ENCODE results near the gene GABRG1.

Gene GABRG1

DNA sequence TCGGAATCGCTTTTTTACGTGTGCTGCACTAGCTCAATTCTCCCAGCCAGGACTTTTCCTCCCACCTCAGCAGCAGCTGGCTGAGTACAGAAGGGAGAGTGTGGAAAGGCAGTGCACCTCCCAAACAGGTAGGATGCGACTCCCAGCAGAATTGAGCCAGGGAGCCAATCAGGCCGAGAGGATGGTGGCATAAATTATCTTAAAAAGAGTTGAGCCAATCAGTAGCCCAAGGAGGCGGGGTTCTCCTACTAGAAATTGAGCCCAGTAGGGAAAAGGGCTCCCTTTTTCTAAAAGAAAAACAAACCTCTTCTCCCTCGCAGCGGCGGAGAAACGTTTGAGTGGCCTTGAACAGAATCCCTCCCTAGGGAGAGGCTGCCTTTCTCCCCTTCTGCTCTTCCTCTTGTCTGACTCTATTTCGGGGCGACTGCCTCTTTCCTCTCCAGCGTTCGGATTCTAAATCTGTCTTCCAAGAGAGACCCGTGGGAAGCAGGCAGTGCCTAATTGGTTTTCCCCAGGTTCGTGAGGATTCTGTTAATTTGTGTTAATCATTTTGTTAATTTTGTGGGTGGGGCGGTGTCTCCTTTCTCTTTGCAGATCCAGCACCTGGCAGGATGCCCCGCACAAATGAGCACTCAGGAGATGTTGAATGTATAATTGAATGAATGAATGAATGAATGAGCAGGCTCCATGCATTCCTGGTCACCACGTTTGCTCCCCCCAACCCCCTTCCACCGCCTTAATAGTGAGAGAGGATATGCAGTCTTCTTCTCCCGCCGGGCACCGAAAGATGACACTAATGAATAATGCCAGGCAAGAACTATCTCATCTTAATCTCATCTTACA, at the start of gene GABRG1:
TSS of gene GABRG1 (minus strand) at position 142 of the 843 bp plus-strand sequence. CDS start at position 1, 141 bp downstream.
- no peak for DNase-seq

DNA sequence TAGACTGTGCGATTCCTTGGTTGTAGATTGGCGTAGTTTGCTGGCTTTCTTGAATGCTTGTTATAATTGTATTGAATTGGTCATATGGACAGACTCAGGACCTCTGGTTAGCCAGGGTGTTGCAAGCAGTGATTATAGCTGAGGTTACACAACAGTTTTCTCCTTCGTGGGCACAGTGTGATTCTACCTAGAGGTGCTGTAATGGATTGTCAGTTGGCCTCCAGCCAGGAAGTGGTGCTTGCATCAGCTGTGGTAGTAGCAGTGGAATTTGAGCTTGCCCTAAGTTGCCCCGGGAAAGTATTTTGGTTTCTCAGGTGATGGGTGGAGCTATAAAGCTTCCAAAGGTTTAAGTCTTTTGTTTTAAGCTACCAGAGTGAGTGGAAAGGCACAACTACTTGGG, 23.1 kb upstream of the GABRG1 start:
- DNase-seq = no peak

DNA sequence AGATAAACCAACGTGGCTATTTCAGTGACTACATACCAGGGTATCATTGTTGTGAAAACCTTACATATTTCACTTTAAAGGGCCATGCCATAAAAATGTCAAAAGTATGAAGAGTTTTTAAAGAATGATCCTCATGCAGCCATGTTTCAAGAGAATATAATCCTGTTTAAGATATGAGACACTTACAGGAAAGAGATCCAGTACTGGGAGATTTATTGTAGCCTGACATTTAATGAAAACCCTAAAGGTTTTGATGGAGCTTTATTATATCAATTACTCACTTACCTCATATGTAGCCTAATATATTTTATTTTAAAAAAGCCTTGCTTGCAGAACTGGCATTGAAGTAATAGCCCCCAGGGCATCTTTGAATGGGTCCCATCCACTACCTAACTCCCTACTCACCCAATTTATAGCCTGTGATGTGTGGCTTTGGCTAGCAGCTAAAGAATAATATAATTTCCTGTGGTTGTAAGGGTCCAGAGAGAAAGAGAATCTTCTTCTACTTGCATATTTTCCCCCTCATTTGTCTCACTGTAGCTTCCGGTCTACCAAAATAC, 7.7 kb upstream of the GABRG1 start:
- DNase-seq = no peak

DNA sequence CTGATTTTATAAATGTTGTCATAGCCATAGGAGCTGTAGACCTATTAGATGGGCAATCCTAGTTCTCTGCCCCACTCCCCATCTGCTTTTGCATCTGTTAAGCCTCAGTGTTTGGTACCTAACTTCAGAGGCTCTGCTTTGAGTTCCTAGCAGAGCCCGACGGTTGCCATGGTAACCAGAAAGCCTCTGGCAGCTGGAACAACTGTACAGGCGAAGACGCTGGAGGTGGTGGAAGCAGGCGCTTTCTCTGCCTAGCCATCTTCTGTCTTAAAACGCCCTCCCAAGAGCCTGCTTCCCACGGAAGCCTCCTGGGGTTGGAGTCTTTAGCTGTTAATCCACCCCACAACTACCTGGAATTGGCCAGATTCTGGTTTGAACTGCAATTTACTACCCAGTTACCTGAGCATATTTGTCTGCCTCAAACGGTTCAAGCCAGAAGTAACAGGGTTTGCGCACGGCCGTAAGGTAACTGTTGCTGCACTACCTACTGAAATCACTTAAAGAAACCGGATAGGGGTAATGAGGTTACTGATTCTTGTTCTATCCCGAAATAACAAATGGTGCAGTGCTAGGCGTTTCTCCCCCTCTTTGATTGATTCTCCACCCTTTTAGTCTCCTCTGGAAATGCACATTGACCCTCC, 1.0 kb upstream of the GABRG1 start:
- no peak for DNase-seq

DNA sequence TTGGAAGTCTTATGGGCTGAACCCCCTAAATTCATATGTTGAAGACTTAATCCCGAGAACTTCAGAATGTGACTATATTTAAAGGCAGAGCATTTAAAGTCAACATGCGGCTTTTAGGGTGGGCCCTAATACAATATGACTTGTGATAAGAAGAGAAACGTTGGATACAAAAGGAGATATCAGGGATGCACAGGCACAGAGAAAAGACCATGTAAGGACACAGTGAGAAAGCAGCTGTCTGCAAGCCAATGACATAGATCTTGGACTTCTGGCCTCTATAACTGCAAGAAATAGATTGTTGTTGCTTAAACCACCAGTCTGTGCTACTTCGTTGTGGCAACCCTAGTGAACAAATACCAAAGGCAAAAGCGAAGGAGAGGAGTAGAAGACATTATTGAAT, 42.2 kb downstream of the GABRG1 start:
- no peak for DNase-seq

DNA sequence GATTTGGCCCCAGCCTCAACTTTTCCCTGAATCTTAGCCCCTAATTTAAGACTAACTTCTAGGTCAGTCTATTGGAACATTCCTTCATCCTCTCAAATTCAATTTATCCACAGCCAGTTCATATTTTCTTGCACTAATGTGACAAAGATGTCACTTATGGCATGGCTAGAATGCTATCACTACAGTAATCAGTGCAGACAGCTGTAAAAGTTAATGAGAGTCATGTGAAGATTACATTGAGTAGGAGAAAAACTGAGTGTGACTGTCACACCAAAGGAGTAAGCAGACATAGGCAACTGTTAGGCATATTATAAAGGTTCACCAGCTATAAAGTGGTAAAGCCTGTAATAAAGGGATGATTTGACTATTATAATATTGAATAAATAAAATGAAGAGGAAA, 42.6 kb downstream of the GABRG1 start:
- no peak for DNase-seq

DNA sequence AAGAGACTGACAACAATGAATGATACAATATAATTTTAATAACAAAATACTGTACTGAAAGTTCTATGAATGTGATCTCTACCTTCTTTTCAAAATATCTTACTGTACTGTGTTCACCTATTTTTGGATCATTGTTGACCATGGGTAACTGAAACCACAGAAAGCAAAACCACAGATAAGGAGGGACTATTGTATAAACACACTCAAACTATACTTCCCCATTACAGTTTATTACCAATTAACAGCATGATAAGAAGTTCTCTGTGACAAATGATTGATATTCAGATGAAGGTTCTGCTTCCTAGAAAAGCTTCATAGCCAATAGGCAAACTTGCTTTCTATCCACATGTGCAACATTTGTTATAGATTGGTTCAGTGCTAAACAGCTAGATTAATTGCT, 50.1 kb downstream of the GABRG1 start:
- DNase-seq = no peak

DNA sequence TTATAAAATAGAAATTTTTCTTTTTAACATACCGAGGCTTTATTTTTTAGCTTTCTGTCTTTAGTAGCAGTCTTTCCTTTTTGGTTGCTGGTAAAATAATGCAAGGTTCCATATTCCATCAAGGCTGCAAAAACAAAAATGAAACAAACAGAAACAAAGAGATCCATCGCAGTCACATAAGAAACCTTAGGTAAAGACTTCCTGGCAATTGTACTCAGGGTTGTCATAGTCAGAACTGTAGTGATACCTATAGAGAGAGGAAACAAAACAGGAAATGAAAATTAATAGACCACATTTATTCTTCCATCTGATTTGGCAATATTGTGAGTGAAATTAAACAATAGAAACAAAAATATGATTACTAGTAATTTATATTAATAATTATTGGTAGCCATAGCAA, 72.5 kb downstream of the GABRG1 start:
- no peak for DNase-seq

DNA sequence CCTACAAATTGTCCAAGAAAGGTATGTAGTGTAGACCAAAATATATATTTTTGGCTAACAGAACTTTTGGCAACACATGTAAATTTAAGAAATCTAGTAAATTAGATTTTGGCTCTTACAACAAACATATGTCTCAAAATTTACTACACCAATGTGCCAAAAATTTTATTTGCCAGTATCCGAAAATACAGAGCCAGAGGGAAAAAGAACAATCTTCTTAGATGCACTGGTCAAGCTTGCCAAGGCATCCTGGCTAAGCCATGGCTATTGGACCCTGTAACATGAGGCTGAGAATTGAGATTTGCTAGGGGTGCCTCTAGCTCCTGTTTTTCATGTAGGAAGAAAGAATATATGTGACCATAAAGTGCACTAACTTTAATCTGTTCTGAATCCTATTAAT, 91.8 kb downstream of the GABRG1 start:
- DNase-seq = no peak

DNA sequence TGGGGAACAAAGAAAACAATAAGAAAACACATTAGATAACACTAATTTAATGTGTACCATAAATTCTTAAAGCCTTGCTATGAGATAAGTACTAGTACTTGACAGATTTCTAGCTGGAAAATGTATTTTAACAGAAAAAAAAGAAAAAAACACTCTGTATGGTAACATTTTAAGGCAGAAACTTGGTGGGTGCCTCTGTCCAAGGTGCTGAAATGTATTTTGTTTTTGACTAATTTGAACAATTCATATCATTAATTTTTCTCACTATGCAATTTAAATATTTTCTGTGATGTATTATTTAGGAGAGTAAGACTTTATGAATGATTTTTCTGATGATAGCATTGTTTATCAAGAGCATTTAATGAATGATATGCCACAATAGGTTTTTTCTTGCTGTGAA, 107.5 kb downstream of the GABRG1 start:
- no peak for DNase-seq

DNA sequence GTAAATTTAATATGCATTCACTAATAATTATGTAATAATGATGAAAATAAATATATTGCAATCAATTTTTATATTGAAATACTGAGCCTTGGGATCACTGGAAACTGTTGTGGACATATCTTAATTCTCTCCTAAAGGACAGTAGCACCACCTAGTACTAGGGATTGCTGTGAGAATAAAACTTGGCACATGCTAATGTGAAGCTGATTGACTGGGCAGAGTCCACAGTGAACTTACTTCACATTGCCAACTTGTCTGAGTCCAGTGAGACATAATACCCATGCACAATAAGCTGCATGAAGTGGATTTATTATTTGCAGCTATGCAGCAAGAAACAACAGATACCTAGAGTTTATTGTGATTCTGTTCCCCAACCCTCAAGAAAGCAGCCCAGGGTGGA, 131.1 kb downstream of the GABRG1 start:
- DNase-seq = no peak

DNA sequence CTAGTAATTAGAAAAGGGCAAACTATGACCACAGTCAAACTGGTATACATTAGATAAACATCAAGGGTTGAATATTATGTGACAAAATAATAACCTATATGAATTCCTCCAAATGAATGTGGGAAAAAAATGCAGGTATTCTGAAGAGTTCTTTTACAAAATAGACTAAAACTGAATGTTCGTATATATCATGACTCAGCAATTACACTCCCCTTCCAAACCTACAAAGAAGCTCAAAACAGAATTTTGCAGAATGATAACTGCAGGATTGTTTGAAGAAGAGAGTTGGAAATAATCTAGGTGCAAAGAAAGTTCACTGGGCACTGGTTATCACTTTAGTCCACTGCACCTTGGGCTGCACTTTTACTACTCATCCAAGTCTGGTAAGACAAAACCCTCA, 134.1 kb downstream of the GABRG1 start:
- no peak for DNase-seq

DNA sequence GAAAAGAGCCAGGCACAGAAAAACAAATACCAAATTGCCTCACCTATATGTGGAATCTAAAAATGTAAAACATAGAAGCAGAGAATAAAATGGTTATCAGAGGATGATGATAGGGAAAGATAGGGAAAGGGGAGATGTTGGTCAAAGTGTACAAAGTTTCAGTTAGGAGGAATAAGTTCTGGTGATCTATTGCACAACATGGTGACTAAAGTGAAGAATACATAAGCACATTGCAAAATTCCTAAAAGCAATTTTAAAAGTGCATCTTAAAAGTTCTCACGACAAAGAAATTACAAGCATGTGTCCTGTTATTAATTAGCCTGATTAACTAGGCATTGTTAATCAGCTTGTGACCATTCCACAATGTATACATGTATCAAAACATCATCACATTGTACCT, 136.0 kb downstream of the GABRG1 start:
- DNase-seq = no peak
